GM12872 (cell line): ENCODE results near the gene CASKIN2.

ENCODE experiments used
- CTCF ChIP-seq: IDR thresholded peaks from 3 replicates; pipeline ENCODE4 v1.5.1; 2011; ENCODE audit warnings: low read depth, mild to moderate bottlenecking, low read length, moderate library complexity; ENCODE audit not compliant: insufficient read depth

The CASKIN2 gene

GRCh38 chr17:75521951-75522727 lies 6.8 kb upstream of the CASKIN2 start:
- no peak for TF ChIP-seq CTCF

- no peak for TF ChIP-seq CTCF
Observed at GRCh38 chr17:75521290-75521689, 6.0 kb upstream of the CASKIN2 start.

- no peak for TF ChIP-seq CTCF
Observed at GRCh38 chr17:75518983-75519537, 3.7 kb upstream of the CASKIN2 start.

- TF ChIP-seq CTCF: no peak
Observed at GRCh38 chr17:75518201-75518600, 2.9 kb upstream of the CASKIN2 start.

- TF ChIP-seq CTCF: peak; percentile 51; the same call in 2 of the 3 replicates
Observed at GRCh38 chr17:75517297-75517865, 2.0 kb upstream of the CASKIN2 start.

GRCh38 chr17:75516619-75517296 lies 1.4 kb upstream of the CASKIN2 start:
- TF ChIP-seq CTCF: no peak

GRCh38 chr17:75516255-75516618 lies 900 bp upstream of the CASKIN2 start, which contains the start of gene TSEN54:
TSS of gene TSEN54 (plus strand) at chr17:75516528. CDS start at chr17:75516561, 33 bp downstream.
- TF ChIP-seq CTCF: no peak
